ENCODE data around the gene USPL1. TPM values are rescaled to one million over a fixed set of nuclear protein-coding genes. Genes with fewer than 3 reads are reported as not detected.

The USPL1 gene
- total RNA-seq, 1 experiment from 2014 or later, result 6.0 TPM

- no peak for TF ChIP-seq EZH2phosphoT487 (IDR thresholded peaks at IDR 0.05; ENCODE audit: borderline replicate concordance, low read length)
- no peak for TF ChIP-seq CTCF (conservative IDR thresholded peaks at IDR 0.05; ENCODE audit: low read depth, low read length)
- TF ChIP-seq EZH2 (IDR thresholded peaks at IDR 0.05; ENCODE audit: low read length, unreplicated experiment), result no peak
- Histone ChIP-seq H3K4me3 (ENCODE audit: low read length) (no peak overlapping the region; the same call in 1 of the 2 replicates), H3K4me2 (ENCODE audit: low read length) (peak overlapping the region; percentile 76; the same call in 1 of the 2 replicates), H3K27ac (ENCODE audit: low read length) (no peak overlapping the region), H3K9me2 (replicated peaks; ENCODE audit: low read length) (no peaks in the 10 kb centered on the region), H3F3A (ENCODE audit: low read length, unreplicated experiment) (no peaks in the 10 kb centered on the region), H3K4me1 (ENCODE audit: insufficient read depth, low read length) (peaks cover 15% of the 10 kb centered on the region), H3K9me3 (ENCODE audit: low read length) (no peaks in the 10 kb centered on the region), H3K9ac (ENCODE audit: low read length) (no peak overlapping the region), H4K20me1 (ENCODE audit: low read length) (no peaks in the 10 kb centered on the region), H3K36me3 (ENCODE audit: low read depth, low read length) (no peaks in the 10 kb centered on the region), H2AFZ (ENCODE audit: low read length) (peak overlapping the region; percentile 70; the same call in 1 of the 2 replicates), H3K79me2 (ENCODE audit: low read length) (no peaks in the 10 kb centered on the region), H3K27me3 (ENCODE audit: low read length) (no peaks in the 10 kb centered on the region)
- ATAC-seq, result no peak
- ChIA-PET CTCF (no interaction called here), POLR2A (ENCODE audit: unreplicated experiment) (no interaction called here)
- DNase-seq, result no peak
- intact Hi-C loops (cut with micrococcal nuclease), result no loop called here
- BruUV-seq (replicated peaks), result no TSS peak
Measured at GRCh38 chr13:30689752-30690151, 72.0 kb downstream of the USPL1 start.

DNA sequence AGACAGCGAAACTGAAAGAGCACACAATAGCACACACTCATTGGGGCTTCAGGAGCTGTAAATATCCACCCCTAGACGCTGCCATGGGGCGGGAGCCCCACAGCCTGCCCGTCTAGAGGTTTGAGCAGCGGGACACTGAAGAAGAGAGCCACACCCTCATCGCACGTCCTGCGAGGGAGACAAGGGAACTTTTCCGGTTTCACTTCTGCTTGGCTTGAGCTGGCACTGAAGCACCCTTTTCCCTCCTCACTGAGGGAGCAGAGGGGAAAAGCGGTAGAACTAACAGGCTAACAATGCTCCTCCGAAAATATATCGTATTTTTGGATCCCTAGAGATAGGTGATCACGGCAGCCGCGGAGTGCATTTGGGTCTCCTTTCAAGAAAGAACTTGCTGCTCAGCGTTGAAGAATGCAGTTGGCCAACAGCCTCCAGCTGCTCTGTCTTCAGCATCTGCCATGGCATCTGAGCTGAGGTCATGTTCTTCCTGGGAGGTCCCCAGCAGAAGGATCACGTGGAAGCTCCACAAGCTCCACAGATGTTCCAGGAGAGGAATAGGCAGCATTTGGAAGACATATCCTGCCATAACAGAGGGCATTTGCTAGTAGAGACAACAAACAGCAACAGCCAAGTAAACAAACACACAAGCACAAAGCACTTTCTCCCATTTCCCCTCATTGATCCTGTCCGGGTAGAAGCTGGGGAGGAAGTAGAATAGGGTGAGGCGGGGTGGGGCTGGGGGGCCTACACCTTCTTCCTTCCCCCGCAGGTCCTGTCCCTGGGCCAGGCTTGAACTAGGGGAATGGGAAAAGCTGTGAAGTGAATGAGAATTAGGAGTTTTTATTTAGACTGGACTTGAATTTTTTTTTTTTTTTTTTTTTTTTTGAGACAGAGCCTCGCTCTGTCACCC lies 72.8 kb downstream of the USPL1 start:
- no TSS peak for BruUV-seq (replicated peaks)
- Histone ChIP-seq H2AFZ (ENCODE audit: low read length) (peak overlapping the region; percentile 70), H3K9me3 (ENCODE audit: low read length) (no peaks in the 10 kb centered on the region), H3K9me2 (replicated peaks; ENCODE audit: low read length) (no peaks in the 10 kb centered on the region), H3K9ac (ENCODE audit: low read length) (no peak overlapping the region), H3F3A (ENCODE audit: low read length, unreplicated experiment) (no peaks in the 10 kb centered on the region), H3K27me3 (ENCODE audit: low read length) (no peaks in the 10 kb centered on the region), H3K4me2 (ENCODE audit: low read length) (peak overlapping the region; percentile 76), H3K27ac (ENCODE audit: low read length) (no peak overlapping the region), H3K36me3 (ENCODE audit: low read depth, low read length) (no peaks in the 10 kb centered on the region), H4K20me1 (ENCODE audit: low read length) (no peaks in the 10 kb centered on the region), H3K4me3 (ENCODE audit: low read length) (peak overlapping the region; percentile 66), H3K4me1 (ENCODE audit: insufficient read depth, low read length) (peaks cover 12% of the 10 kb centered on the region), H3K79me2 (ENCODE audit: low read length) (no peaks in the 10 kb centered on the region)
- DNase-seq (peak; percentile 23), ATAC-seq (peak; percentile 58)
- no peak for TF ChIP-seq CTCF (conservative IDR thresholded peaks at IDR 0.05; ENCODE audit: low read depth, low read length)
- no peak for TF ChIP-seq EZH2phosphoT487 (IDR thresholded peaks at IDR 0.05; ENCODE audit: borderline replicate concordance, low read length)
- TF ChIP-seq EZH2 (IDR thresholded peaks at IDR 0.05; ENCODE audit: low read length, unreplicated experiment), result no peak
- POLR2A ChIA-PET (ENCODE audit: unreplicated experiment), result no interaction called here
- intact Hi-C loops (cut with micrococcal nuclease), result no loop called here
- CTCF ChIA-PET, result no interaction called here

DNA sequence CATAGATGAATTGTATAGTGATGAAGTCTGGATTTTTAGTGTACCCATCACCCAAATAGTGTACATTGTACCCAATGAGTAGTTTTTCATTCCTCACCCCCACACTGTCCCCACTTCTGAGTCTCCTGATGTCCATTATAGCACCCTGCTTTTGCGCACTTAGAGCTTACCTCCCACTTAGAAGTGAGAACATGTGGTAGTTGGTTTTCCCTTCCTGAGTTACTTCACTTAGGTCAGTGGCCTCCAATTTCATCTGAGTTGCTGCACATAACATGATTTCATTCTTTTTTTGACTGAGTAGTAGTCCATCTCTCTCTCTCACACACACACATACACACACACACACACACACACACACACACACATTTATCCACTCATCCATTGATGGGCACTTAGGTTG lies 74.4 kb downstream of the USPL1 start:
- H3K9ac ChIP-seq (ENCODE audit: low read length), result no peak overlapping the region
- no peaks in the 10 kb centered on the region for H3K36me3 ChIP-seq (ENCODE audit: low read depth, low read length)
- TF ChIP-seq EZH2 (IDR thresholded peaks at IDR 0.05; ENCODE audit: low read length, unreplicated experiment), result no peak
- TF ChIP-seq EZH2phosphoT487 (IDR thresholded peaks at IDR 0.05; ENCODE audit: borderline replicate concordance, low read length), result no peak
- no peak for TF ChIP-seq CTCF (conservative IDR thresholded peaks at IDR 0.05; ENCODE audit: low read depth, low read length)
- H3K4me3 ChIP-seq (ENCODE audit: low read length), result no peak overlapping the region
- ATAC-seq (no peak), DNase-seq (no peak)
- no peak overlapping the region for H3K4me2 ChIP-seq (ENCODE audit: low read length)
- H4K20me1 ChIP-seq (ENCODE audit: low read length), result no peaks in the 10 kb centered on the region
- H2AFZ ChIP-seq (ENCODE audit: low read length), result no peak overlapping the region
- ChIA-PET POLR2A (ENCODE audit: unreplicated experiment) (no interaction called here), CTCF (no interaction called here)
- no peaks in the 10 kb centered on the region for H3K27me3 ChIP-seq (ENCODE audit: low read length)
- peaks cover 4% of the 10 kb centered on the region; the same call in 1 of the 2 replicates for H3K4me1 ChIP-seq (ENCODE audit: insufficient read depth, low read length)
- H3K9me2 ChIP-seq (replicated peaks; ENCODE audit: low read length), result no peaks in the 10 kb centered on the region
- intact Hi-C loops (cut with micrococcal nuclease), result no loop called here
- H3F3A ChIP-seq (ENCODE audit: low read length, unreplicated experiment), result no peaks in the 10 kb centered on the region
- H3K27ac ChIP-seq (ENCODE audit: low read length), result no peak overlapping the region
- H3K9me3 ChIP-seq (ENCODE audit: low read length), result no peaks in the 10 kb centered on the region
- H3K79me2 ChIP-seq (ENCODE audit: low read length), result no peaks in the 10 kb centered on the region
- BruUV-seq (replicated peaks), result no TSS peak
